GM12878 (cell line): Measurements from ENCODE around the gene FAM89B.

Source experiments
- BCL11A ChIP-seq: IDR thresholded peaks from 2 replicates; pipeline ENCODE4 v1.6.1; 2011; ENCODE audit warnings: low read depth, low read length
- CBFB ChIP-seq: IDR thresholded peaks from 2 replicates; pipeline ENCODE4 v1.6.1; 2016; ENCODE audit warnings: antibody characterized with exemption, low read depth
- CBX3 ChIP-seq: fragments of 200-600 bp; sonication (generic); IDR thresholded peaks from 2 replicates; pipeline ENCODE4 v1.6.1; 2016; ENCODE audit warnings: low read depth, borderline replicate concordance
- EP300 ChIP-seq, 2 experiments: fragments of 150-350 bp in 1 of 2; IDR thresholded peaks; 2 replicates each; pipeline ENCODE4 v1.6.1; 2011 to 2012; ENCODE audit warnings: low read depth in 2 of 2, low read length in 2 of 2, borderline replicate concordance in 1 of 2, improper control_type of control experiment in 1 of 2, inconsistent platforms in 1 of 2; ENCODE audit not compliant: control insufficient read depth in 1 of 2
- EZH2 ChIP-seq: IDR thresholded peaks from 2 replicates; pipeline ENCODE4 v1.6.1; 2012; ENCODE audit warnings: low read depth, mild to moderate bottlenecking, control low read depth, inconsistent platforms, low read length, borderline replicate concordance; ENCODE audit not compliant: control insufficient read depth
- FOXK2 ChIP-seq: fragments of 450-650 bp; IDR thresholded peaks from 2 replicates; pipeline ENCODE4 v1.6.1; 2017; ENCODE audit warnings: mild to moderate bottlenecking, moderate library complexity
- KDM1A ChIP-seq: fragments of 200-600 bp; sonication (generic); IDR thresholded peaks from 2 replicates; pipeline ENCODE4 v1.6.1; 2016; ENCODE audit warnings: borderline replicate concordance
- NFYB ChIP-seq: IDR thresholded peaks from 2 replicates; pipeline ENCODE4 v1.6.1; 2011; ENCODE audit warnings: low read depth, mild to moderate bottlenecking, low read length, improper control_type of control experiment, moderate library complexity; ENCODE audit not compliant: insufficient read depth
- RFX5 ChIP-seq: IDR thresholded peaks from 2 replicates; pipeline ENCODE4 v1.6.1; 2011; ENCODE audit warnings: low read depth, low read length, improper control_type of control experiment
- TF ChIP-seq, protein P1 (sequence below), 3 experiments: IDR thresholded peaks in 2 of 3; conservative IDR thresholded peaks in 1 of 3; 2 replicates each; pipeline ENCODE4 v1.5.1; 2011; ENCODE audit warnings: low read depth in 3 of 3, low read length in 3 of 3, mild to moderate bottlenecking in 3 of 3, control low read depth in 2 of 3, moderate library complexity in 2 of 3, inconsistent platforms in 1 of 3, mixed read lengths in 1 of 3; ENCODE audit not compliant: control insufficient read depth in 2 of 3, insufficient read depth in 1 of 3; ENCODE audit errors: extremely low read depth in 1 of 3

DNA sequence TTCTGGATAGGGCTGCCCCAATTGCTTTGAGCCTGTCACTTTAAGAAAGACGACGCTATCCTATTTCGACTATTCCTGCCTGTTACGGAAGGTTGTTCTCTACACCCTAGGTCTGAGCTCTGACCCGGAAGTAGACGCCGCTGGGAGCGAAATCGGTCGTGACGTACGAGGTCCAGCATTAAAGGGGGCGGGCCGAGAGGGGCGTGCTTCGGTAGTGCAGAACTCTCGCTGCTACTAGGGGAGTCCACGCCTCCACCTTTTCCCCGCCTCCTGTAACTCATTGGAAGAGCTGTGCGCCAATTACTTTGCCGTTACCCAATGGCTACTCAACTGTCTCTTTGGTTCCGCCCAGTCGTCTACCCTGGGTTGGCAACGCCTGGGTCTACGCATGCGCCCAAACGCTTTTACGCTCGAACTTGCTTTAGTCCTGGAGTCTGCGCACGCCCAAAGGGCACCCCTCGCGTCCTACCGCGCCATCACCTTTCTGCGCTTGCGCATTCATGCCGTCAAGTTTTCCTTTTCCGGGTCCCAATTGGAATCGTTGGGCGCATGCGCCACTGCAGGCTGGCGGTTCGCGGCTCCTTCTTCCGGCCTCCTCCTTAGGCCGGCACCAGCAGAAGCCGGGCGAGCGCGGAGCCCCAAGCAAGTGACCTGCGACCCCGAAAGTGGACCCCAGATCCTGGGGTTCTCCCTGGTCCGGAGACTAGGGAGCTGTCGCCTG lies 43.1 kb downstream of the FAM89B start, which contains the start of gene PCNX3:
- TF ChIP-seq RFX5: peak; percentile 69; the same call in 1 of the 2 replicates
- TF ChIP-seq, protein P1, sequence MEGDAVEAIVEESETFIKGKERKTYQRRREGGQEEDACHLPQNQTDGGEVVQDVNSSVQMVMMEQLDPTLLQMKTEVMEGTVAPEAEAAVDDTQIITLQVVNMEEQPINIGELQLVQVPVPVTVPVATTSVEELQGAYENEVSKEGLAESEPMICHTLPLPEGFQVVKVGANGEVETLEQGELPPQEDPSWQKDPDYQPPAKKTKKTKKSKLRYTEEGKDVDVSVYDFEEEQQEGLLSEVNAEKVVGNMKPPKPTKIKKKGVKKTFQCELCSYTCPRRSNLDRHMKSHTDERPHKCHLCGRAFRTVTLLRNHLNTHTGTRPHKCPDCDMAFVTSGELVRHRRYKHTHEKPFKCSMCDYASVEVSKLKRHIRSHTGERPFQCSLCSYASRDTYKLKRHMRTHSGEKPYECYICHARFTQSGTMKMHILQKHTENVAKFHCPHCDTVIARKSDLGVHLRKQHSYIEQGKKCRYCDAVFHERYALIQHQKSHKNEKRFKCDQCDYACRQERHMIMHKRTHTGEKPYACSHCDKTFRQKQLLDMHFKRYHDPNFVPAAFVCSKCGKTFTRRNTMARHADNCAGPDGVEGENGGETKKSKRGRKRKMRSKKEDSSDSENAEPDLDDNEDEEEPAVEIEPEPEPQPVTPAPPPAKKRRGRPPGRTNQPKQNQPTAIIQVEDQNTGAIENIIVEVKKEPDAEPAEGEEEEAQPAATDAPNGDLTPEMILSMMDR (IDR thresholded peaks at IDR 0.05 in 2 of 3, conservative IDR thresholded peaks at IDR 0.05 in 1 of 3; ENCODE audit: control insufficient read depth in 2 of 3, extremely low read depth in 1 of 3, insufficient read depth in 1 of 3, low read depth in 3 of 3, low read length in 3 of 3): no peak
- TF ChIP-seq FOXK2: peak; percentile 69; the same call in 1 of the 2 replicates
- TF ChIP-seq CBFB: peak; percentile 33; the same call in 1 of the 2 replicates
- no peak for TF ChIP-seq BCL11A
- TF ChIP-seq CBX3: no peak
- no peak for TF ChIP-seq KDM1A
- peak; percentile 99 for TF ChIP-seq NFYB
- TF ChIP-seq EP300 (IDR thresholded peaks at IDR 0.05; ENCODE audit: borderline replicate concordance in 1 of 2, control insufficient read depth in 1 of 2, low read depth in 2 of 2, low read length in 2 of 2): peak in 1 of 2 experiments; percentile 57; a peak in 2 of 4 replicates
- TF ChIP-seq EZH2: no peak
